Activated T-helper 2 cell treated with anti-CD3 and anti-CD28 coated beads, Interferon-gamma antibody, Interleukin-2, Interleukin-4, amounts not matched to agents 10 μg/mL and 5 μg/mL and 100 μg/mL, durations not matched to agents 14 hours and 24 hours and 36 hours (primary cell): ENCODE data around the gene GAS7. TPM values are rescaled to one million over a fixed set of nuclear protein-coding genes. Genes with fewer than 3 reads are reported as not detected.

Experiments used
- DNase-seq: peaks from one replicate; pipeline ENCODE4 v3.0.0; 2021; ENCODE audit warnings: low spot score
- H3K27ac Mint-ChIP-seq: one replicate; pipeline ENCODE4 v1.8.0; 2021; ENCODE audit warnings: mixed read lengths
- H3K27me3 Mint-ChIP-seq: one replicate; pipeline ENCODE4 v1.8.0; 2021; ENCODE audit warnings: low read depth, mixed read lengths
- H3K36me3 Mint-ChIP-seq: one replicate; pipeline ENCODE4 v1.8.0; 2021; ENCODE audit warnings: low read depth, mixed read lengths
- H3K4me1 Mint-ChIP-seq: one replicate; pipeline ENCODE4 v1.8.0; 2021; ENCODE audit warnings: low read depth, mixed read lengths
- H3K4me3 Mint-ChIP-seq: one replicate; pipeline ENCODE4 v1.8.0; 2021; ENCODE audit warnings: low read depth, mild to moderate bottlenecking, moderate library complexity, mixed read lengths
- H3K9me3 Mint-ChIP-seq: one replicate; pipeline ENCODE4 v1.8.0; 2021; ENCODE audit warnings: mixed read lengths
- intact Hi-C: fragments of 100-400 bp; cut with micrococcal nuclease; formaldehyde crosslinking; loops from one replicate; pipeline ENCODE4 v1.15.1; 2023
- total RNA-seq: library from RNA; stranded (reverse); gene quantifications from 2 replicates; pipeline ENCODE4 v1.2.3, GENCODE V29; 2022

The GAS7 gene
- total RNA-seq, 1 donor from 2014 or later = 0.18 TPM

DNA sequence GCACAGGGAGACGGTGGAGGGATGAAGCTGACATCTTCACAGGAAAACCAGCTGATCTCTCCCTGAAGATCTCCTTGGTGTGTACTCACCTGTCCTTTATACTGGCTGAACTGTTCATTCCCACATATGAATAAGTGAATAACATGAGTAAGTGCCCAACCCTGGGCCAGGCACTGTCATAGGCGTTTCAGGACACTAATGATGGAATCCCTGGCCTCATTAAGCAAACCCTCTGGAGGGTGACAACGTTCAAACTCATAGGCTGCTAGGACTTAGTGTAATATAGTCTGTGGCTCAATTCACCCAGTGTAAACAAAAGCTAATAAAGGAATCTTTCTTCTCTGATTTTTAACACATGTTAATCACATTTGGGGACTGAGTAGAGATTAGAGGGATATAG is 24.5 kb downstream of the GAS7 start:
- Mint-ChIP-seq H3K27ac (no peak overlapping the region), H3K36me3 (no peaks in the 10 kb centered on the region), H3K9me3 (peaks cover 12% of the 10 kb centered on the region), H3K27me3 (peaks cover 12% of the 10 kb centered on the region), H3K4me3 (no peak overlapping the region), H3K4me1 (peaks cover 13% of the 10 kb centered on the region)
- no peak for DNase-seq
- intact Hi-C loops = no loop called here

DNA sequence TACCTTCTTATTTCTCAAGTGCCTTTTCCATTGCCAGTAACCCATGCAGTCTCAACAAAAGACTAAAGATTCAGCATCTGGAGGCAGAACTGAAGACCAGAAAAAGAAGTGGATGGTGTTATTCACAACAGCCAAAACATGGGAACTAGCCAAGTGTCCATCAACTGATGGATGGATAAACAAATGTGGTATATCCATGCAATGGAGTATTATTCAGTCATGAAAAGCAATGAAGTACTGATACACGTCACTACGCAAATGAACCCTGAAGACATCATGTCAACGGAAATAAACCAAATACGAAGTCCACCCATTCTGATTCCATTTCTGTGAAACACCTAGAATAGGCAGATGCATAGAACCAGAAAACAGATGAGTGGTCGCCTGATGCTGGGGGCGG is 25.6 kb downstream of the GAS7 start:
- Mint-ChIP-seq H3K4me3 (no peak overlapping the region), H3K27me3 (peaks cover 12% of the 10 kb centered on the region), H3K36me3 (no peaks in the 10 kb centered on the region), H3K4me1 (peaks cover 13% of the 10 kb centered on the region), H3K27ac (no peak overlapping the region), H3K9me3 (peaks cover 12% of the 10 kb centered on the region)
- intact Hi-C loops = no loop called here
- no peak for DNase-seq

DNA sequence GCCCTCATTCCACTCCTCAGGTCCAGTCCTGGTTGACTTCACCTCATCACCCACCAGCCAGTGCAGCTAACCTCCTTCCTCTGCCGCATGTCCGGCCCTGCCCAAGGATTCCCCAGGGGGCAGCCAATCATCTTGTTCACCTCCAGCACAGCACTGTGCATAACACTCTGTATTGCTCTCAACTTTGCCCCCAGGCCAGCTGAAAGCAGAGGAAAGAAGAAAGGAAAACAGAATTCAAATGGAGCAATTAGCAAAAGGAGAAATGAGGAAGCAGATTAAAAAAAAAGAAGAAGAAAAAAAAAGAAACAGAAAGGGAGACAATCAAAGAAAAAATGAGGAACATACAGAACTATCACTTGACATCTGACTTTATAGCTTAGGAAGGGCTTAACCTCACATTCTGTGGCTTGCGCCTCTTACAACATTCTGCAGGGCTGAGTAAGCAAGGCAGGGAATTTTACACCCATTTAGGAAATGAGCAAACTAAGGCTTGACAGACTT is 26.1 kb downstream of the GAS7 start:
- no peak for DNase-seq
- Mint-ChIP-seq H3K27me3 (peaks cover 12% of the 10 kb centered on the region), H3K4me3 (no peak overlapping the region), H3K4me1 (peaks cover 13% of the 10 kb centered on the region), H3K27ac (no peak overlapping the region), H3K36me3 (no peaks in the 10 kb centered on the region), H3K9me3 (peaks cover 12% of the 10 kb centered on the region)
- intact Hi-C loops = no loop called here

DNA sequence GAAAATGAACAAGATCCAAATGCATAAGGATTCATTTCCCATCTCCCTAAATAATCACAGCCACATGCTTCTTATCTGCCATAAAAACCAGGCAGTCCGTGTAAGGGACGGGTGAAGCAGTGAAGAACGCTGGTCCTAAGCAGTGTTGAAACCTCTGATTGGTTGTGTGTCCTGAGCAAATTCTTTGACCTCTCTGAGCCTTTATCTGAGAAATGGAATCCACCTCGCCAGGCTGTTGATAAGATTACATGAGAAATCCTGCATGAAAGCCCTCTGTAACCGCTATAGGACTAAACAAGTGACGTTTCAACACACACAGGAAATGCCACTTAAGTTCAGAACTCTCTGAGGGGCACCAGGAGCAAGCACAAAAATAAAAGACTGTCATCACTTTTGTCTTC is 26.8 kb downstream of the GAS7 start:
- no peak for DNase-seq
- intact Hi-C loops = no loop called here
- no peak overlapping the region for H3K4me3 Mint-ChIP-seq
- H3K27me3 Mint-ChIP-seq = peaks cover 12% of the 10 kb centered on the region
- H3K4me1 Mint-ChIP-seq = peaks cover 13% of the 10 kb centered on the region
- H3K27ac Mint-ChIP-seq = no peak overlapping the region
- H3K9me3 Mint-ChIP-seq = peaks cover 12% of the 10 kb centered on the region
- no peaks in the 10 kb centered on the region for H3K36me3 Mint-ChIP-seq

DNA sequence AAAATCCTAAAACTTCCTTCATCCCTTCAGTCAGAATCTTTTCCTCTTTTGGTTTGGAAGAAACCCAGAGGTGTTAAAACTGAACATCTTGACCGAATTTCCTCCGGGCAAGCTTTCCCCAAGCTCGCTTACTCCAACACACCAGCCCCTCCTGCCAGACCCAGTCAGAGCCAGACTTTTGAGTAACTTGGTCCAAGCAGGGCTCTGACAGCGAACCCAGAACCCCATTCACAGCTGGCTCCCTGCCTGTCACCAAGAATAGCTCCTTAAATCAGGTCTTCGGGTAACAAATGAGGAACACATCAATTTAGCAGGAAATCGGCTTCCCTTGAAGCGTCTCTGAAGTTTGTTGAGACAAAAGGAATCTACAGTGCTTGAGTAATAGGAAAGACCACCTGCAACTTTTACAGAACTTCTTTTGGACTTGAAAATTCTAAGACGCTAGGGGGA is 27.3 kb downstream of the GAS7 start:
- Mint-ChIP-seq H3K27me3 (peaks cover 12% of the 10 kb centered on the region), H3K27ac (no peak overlapping the region), H3K4me1 (peaks cover 13% of the 10 kb centered on the region), H3K4me3 (no peak overlapping the region), H3K36me3 (no peaks in the 10 kb centered on the region), H3K9me3 (peaks cover 12% of the 10 kb centered on the region)
- intact Hi-C loops = no loop called here
- DNase-seq = no peak

DNA sequence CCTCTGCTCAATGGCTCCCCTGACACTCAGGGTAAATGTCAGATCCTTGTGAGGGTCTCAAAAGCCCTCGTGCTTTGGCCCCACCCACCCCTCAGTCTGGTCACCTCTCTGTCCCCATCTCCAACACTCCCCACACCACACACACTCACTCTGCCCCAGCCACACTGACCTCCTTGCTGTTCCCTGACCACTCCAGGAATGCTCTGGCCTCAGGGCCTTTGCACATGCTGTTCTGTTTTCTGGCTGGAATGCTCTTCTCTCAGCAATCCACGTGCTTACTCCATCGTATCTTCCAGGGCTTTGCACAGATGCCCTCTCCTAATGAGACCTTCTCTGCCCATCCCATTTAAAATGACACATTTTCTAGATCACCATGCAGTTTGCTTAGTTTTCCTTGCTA is 28.2 kb downstream of the GAS7 start:
- H3K27me3 Mint-ChIP-seq = peaks cover 12% of the 10 kb centered on the region
- peaks cover 13% of the 10 kb centered on the region for H3K4me1 Mint-ChIP-seq
- no peak overlapping the region for H3K4me3 Mint-ChIP-seq
- intact Hi-C loops = no loop called here
- peaks cover 12% of the 10 kb centered on the region for H3K9me3 Mint-ChIP-seq
- no peak for DNase-seq
- no peaks in the 10 kb centered on the region for H3K36me3 Mint-ChIP-seq
- H3K27ac Mint-ChIP-seq = no peak overlapping the region

DNA sequence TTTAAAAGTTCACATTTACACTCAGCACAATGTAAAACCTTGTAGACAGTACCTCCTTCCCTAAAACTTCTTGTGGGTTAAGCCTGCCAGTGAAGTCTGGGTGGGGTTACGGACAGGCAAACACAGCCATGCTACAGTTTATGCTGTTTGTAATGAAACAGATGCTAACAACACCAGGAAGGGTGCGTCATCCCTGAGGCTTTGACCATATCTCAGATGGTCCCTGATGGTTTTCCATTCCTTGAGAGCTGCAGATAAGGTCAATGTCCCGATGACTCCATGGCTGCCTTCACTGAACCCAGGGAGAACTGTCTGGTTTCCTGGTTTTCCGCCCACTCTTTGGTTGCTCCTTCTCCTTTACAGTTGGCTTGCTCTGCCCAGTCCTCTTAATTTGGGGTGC is 29.1 kb downstream of the GAS7 start:
- peaks cover 12% of the 10 kb centered on the region for H3K9me3 Mint-ChIP-seq
- intact Hi-C loops = no loop called here
- H3K4me3 Mint-ChIP-seq = no peak overlapping the region
- no peaks in the 10 kb centered on the region for H3K36me3 Mint-ChIP-seq
- H3K27me3 Mint-ChIP-seq = peaks cover 12% of the 10 kb centered on the region
- no peak overlapping the region for H3K27ac Mint-ChIP-seq
- DNase-seq = no peak
- peaks cover 13% of the 10 kb centered on the region for H3K4me1 Mint-ChIP-seq

DNA sequence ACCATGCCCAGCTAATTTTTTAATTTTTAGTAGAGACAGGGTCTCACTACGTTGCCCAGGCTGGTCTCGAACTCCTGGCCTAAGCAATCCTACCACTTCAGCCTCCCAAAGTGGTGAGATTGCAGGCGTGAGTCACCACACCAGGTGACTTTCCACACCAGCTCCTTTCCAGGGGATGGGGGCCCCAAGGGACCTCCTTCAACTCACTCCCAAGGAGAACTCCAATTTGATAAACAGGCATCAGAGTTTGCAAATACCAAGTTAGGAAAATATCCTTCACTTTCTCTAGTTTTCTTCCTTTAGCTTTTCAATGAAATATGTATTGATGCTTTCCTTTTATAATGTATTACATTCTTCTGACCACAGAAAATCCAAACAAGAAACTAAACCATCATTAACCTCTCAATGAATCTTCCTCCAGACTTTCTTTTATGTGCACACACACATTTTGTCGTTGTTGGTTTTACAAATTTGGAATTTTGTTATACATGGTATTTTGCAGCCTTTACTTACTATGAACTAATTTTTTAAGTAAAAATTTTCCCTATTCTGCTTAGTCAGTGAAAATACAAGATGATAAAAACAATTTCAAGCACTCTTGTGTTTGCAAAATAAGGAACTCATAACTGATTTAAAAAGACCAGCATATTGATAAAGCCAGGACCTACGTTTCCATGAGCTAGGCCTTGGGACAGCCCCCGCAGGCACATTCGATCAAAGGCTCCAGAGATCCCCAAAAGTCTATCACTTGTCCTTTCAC is 32.0 kb downstream of the GAS7 start:
- Mint-ChIP-seq H3K27me3 (peaks cover 5% of the 10 kb centered on the region), H3K4me3 (no peak overlapping the region), H3K4me1 (peaks cover 3% of the 10 kb centered on the region), H3K36me3 (no peaks in the 10 kb centered on the region), H3K9me3 (no peaks in the 10 kb centered on the region), H3K27ac (no peak overlapping the region)
- no peak for DNase-seq
- intact Hi-C loops = no loop called here

DNA sequence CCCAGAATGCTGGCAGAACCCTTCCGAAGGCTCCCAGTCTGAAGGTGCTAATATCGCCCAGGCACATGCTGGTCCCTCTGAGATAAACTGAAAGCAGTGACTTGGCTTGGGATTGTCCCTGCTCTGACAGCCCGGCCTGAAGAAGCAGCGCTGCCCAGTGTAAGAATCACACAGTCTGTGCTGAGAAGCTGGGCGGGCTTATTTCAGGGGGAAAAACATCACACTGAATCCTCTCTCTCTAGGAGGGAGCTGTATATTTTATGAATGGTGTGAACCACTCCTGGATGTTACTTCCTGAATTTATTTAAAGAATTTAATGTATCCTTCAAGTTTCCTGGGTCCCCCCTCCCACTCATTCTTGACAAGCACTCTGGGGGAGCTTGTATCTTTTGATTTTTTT is 36.3 kb downstream of the GAS7 start:
- Mint-ChIP-seq H3K27ac (no peak overlapping the region), H3K4me1 (no peaks in the 10 kb centered on the region), H3K9me3 (no peaks in the 10 kb centered on the region), H3K36me3 (no peaks in the 10 kb centered on the region), H3K27me3 (no peaks in the 10 kb centered on the region), H3K4me3 (no peak overlapping the region)
- intact Hi-C loops = no loop called here
- DNase-seq = no peak

DNA sequence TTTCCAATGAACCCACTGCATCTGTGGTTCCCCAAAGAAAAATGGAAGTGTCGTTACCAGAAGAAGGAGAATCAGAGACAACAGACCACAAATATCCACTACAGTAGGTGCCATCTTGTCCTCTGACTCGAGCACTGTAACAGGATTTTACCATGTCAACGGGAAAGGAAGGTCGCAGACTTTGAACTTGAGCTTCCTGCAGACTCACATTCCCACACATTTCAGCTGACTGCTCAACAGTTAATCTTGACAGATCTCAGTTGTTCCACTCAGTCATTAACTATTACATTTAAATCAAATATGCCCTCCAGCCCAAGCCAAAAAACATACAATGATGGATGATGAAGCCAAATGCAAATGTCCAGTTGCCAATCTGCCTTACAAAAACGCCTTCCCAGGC is 37.0 kb downstream of the GAS7 start:
- intact Hi-C loops = no loop called here
- Mint-ChIP-seq H3K4me3 (no peak overlapping the region), H3K4me1 (peaks cover 3% of the 10 kb centered on the region), H3K27ac (no peak overlapping the region), H3K9me3 (no peaks in the 10 kb centered on the region), H3K27me3 (peaks cover 2% of the 10 kb centered on the region), H3K36me3 (no peaks in the 10 kb centered on the region)
- no peak for DNase-seq

DNA sequence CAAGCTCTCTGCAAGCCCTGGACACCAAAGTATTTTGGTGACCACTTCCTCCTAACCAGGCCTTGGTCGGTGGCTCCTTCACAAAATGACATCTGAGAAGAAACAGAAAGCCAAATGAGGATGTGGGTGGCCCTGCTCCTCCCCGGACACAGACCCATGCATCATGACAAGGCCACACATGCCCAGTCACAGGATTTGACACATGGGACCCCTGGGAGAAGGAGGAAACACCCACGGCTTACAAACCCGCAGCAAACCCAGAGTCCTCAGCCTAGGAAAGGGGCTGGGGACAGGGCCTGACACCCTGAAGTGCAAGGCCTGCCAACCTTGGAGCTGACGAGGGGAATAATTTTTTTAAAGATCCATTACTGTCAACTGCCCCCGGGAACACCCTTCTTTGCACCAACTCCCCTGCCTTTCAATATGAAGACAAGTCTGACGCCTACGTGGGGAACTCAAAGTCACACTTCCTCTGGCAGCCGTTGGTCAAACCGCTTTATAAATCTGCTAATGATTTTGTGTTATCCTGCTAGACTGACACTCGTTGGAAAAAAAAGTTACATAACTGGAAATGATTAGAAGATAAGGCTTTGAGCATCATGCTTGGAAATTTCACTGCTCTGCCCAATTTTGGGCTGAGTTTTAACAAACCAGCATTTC is 41.3 kb downstream of the GAS7 start:
- DNase-seq = no peak

DNA sequence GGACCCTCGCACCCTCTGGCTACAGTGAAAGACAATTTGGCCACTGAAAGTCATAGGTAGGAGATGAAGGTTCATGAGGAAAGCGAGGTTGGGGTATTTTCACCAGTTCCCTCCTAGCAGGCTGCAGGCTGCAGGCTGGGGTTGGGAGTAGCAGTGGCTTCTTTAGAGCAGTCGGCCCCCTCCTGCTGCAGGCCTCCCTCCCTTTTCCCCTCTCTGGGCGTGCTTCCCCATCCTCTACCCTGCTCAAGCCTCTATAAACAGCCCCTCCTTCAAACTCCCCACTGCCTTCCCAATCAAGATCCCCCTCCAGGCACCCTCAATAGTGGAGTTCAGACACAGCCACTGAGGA is 41.8 kb downstream of the GAS7 start:
- H3K27ac Mint-ChIP-seq = no peak overlapping the region
- peaks cover 16% of the 10 kb centered on the region for H3K27me3 Mint-ChIP-seq
- no peak for DNase-seq

More for the DNA sequence above, 41.3 kb downstream of the GAS7 start:
- Mint-ChIP-seq H3K27ac (no peak overlapping the region), H3K9me3 (no peaks in the 10 kb centered on the region), H3K36me3 (no peaks in the 10 kb centered on the region), H3K4me3 (no peak overlapping the region), H3K4me1 (peaks cover 3% of the 10 kb centered on the region), H3K27me3 (peaks cover 14% of the 10 kb centered on the region)
- intact Hi-C loops = no loop called here

DNA sequence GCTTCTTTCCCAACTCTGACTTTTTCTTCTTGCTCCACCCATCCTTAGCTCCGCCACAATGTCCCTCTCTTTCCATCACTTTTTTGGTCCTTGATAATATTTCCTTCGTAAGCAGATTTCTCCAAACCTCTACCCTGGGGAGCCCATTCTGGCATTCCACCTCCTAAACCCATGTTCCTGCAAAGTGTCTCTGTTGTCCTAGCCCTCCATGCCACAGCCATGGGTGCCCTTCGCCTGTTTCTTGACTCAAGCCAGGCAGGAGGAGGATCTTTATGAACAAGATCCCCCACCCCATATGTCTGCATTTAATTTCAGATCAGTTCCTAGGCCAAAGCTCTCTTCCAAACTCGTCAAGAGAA is 42.4 kb downstream of the GAS7 start:
- DNase-seq = no peak
- H3K9me3 Mint-ChIP-seq = no peaks in the 10 kb centered on the region
- peaks cover 16% of the 10 kb centered on the region for H3K27me3 Mint-ChIP-seq
- H3K36me3 Mint-ChIP-seq = no peaks in the 10 kb centered on the region
- H3K4me3 Mint-ChIP-seq = no peak overlapping the region
- H3K4me1 Mint-ChIP-seq = peaks cover 4% of the 10 kb centered on the region
- H3K27ac Mint-ChIP-seq = no peak overlapping the region
- intact Hi-C loops = no loop called here

More for the DNA sequence above, 41.8 kb downstream of the GAS7 start:
- Mint-ChIP-seq H3K4me1 (peaks cover 4% of the 10 kb centered on the region), H3K9me3 (no peaks in the 10 kb centered on the region), H3K4me3 (no peak overlapping the region), H3K36me3 (no peaks in the 10 kb centered on the region)
- intact Hi-C loops = no loop called here
